HG03457 (cell line): ENCODE results near the gene GRIN3B.

Experiments
- ATAC-seq: cut with Tn5 transposase; IDR thresholded peaks from one replicate; pipeline ENCODE4 v1.9.1; 2021; ENCODE audit warnings: moderate number of reproducible peaks; ENCODE audit not compliant: unreplicated experiment

GRIN3B gene

GRCh38 chr19:1055886-1056620, 55.8 kb downstream of the GRIN3B start:
- no peak for ATAC-seq

- no peak for ATAC-seq
These were observed 57.1 kb downstream of the GRIN3B start for GRCh38 chr19:1057176-1057855.

GRCh38 chr19:1058112-1058511, 57.9 kb downstream of the GRIN3B start:
- ATAC-seq = no peak
